Liver (tissue), 9 donors: Measurements from ENCODE around the gene ACP4. TPM values are rescaled to one million over a fixed set of nuclear protein-coding genes. Genes with fewer than 3 reads are reported as not detected.

ENCODE experiments used
- DNase-seq: peaks from one replicate; pipeline ENCODE4 v3.0.0-alpha.2; 2017; ENCODE audit warnings: low spot score
- H3K27ac ChIP-seq, 2 donors: one replicate each; pipeline ENCODE4 v1.7.0; 2013; ENCODE audit warnings: inconsistent platforms in 2 of 2, low read length in 2 of 2, control low read depth in 1 of 2, low read depth in 1 of 2, mild to moderate bottlenecking in 1 of 2
- H3K27me3 ChIP-seq, 4 donors: one replicate each; pipeline versions ENCODE4 v1.6.1 to v1.7.0; 2013; ENCODE audit warnings: low read length in 3 of 4, inconsistent platforms in 1 of 4, mild to moderate bottlenecking in 1 of 4, moderate library complexity in 1 of 4; ENCODE audit not compliant: control insufficient read depth in 4 of 4, insufficient read depth in 4 of 4
- H3K36me3 ChIP-seq, 4 donors: one replicate each; pipeline versions ENCODE4 v1.6.1 to v1.7.0; 2013; ENCODE audit warnings: low read length in 3 of 4, mild to moderate bottlenecking in 3 of 4, low read depth in 1 of 4, moderate library complexity in 1 of 4; ENCODE audit not compliant: control insufficient read depth in 4 of 4, insufficient read depth in 3 of 4
- H3K4me1 ChIP-seq, 4 donors: one replicate each; pipeline versions ENCODE4 v1.6.1 to v1.7.0; 2013; ENCODE audit warnings: low read length in 3 of 4, mild to moderate bottlenecking in 3 of 4, moderate library complexity in 1 of 4; ENCODE audit not compliant: control insufficient read depth in 4 of 4, insufficient read depth in 4 of 4
- H3K4me3 ChIP-seq, 3 donors: one replicate each; pipeline versions ENCODE4 v1.6.1 to v1.7.0; 2013; ENCODE audit warnings: low read length in 3 of 3, control low read depth in 1 of 3, low read depth in 1 of 3, mild to moderate bottlenecking in 1 of 3
- H3K9ac ChIP-seq, 2 donors: one replicate each; pipeline ENCODE4 v1.7.0; 2013; ENCODE audit warnings: low read length in 2 of 2, mild to moderate bottlenecking in 2 of 2, moderate library complexity in 2 of 2, control low read depth in 1 of 2, low read depth in 1 of 2
- H3K9me3 ChIP-seq, 4 donors: one replicate each; pipeline versions ENCODE4 v1.6.1 to v1.7.0; 2013; ENCODE audit warnings: low read length in 3 of 4; ENCODE audit not compliant: control insufficient read depth in 4 of 4
- ATF3 ChIP-seq: IDR thresholded peaks from 2 replicates; pipeline ENCODE4 v1.6.1; 2016; ENCODE audit warnings: antibody characterized with exemption
- EGR1 ChIP-seq, 2 donors: IDR thresholded peaks; 2 replicates each; pipeline ENCODE4 v1.6.1; 2016 to 2018; ENCODE audit warnings: antibody characterized with exemption in 2 of 2, low read depth in 2 of 2
- FOXA1 ChIP-seq: IDR thresholded peaks from 2 replicates; pipeline ENCODE4 v1.6.1; 2016; ENCODE audit warnings: antibody characterized with exemption
- FOXA2 ChIP-seq: IDR thresholded peaks from 2 replicates; pipeline ENCODE4 v1.6.1; 2016; ENCODE audit warnings: antibody characterized with exemption
- GABPA ChIP-seq, 2 donors: IDR thresholded peaks in 1 of 2; conservative IDR thresholded peaks in 1 of 2; 2 replicates each; pipeline ENCODE4 v1.6.1; 2016; ENCODE audit warnings: antibody characterized with exemption in 2 of 2, mild to moderate bottlenecking in 1 of 2, moderate library complexity in 1 of 2
- HNF4A ChIP-seq, 2 donors: conservative IDR thresholded peaks; 2 replicates each; pipeline ENCODE4 v1.6.1; 2016; ENCODE audit warnings: antibody characterized with exemption in 2 of 2, mild to moderate bottlenecking in 2 of 2
- HNF4G ChIP-seq: IDR thresholded peaks from 2 replicates; pipeline ENCODE4 v1.6.1; 2016; ENCODE audit warnings: antibody characterized with exemption
- JUND ChIP-seq, 2 donors: IDR thresholded peaks; 2 replicates each; pipeline ENCODE4 v1.6.1; 2016; ENCODE audit warnings: antibody characterized with exemption in 2 of 2
- MAX ChIP-seq: IDR thresholded peaks from 2 replicates; pipeline ENCODE4 v1.6.1; 2016; ENCODE audit warnings: antibody characterized with exemption
- NR2F2 ChIP-seq: IDR thresholded peaks from 2 replicates; pipeline ENCODE4 v1.6.1; 2016; ENCODE audit warnings: antibody characterized with exemption
- RAD21 ChIP-seq, 2 donors: IDR thresholded peaks; 2 replicates each; pipeline ENCODE4 v1.6.1; 2016; ENCODE audit warnings: antibody characterized with exemption in 2 of 2, mild to moderate bottlenecking in 2 of 2
- RXRA ChIP-seq, 2 donors: IDR thresholded peaks; 2 replicates each; pipeline ENCODE4 v1.6.1; 2017 to 2018; ENCODE audit warnings: antibody characterized with exemption in 2 of 2, mild to moderate bottlenecking in 1 of 2
- TAF1 ChIP-seq: conservative IDR thresholded peaks from 2 replicates; pipeline ENCODE4 v1.6.1; 2016; ENCODE audit warnings: antibody characterized with exemption, mild to moderate bottlenecking
- YY1 ChIP-seq: IDR thresholded peaks from 2 replicates; pipeline ENCODE4 v1.6.1; 2016; ENCODE audit warnings: antibody characterized with exemption, mild to moderate bottlenecking
- WGBS: extraction: QIAGEN DNeasy Blood & Tissue Kit; methylation state at CpG from one replicate; pipeline ENCODE4 v1.1.7; 2013; 5-methylcytosine and 5-hydroxymethylcytosine counted together
- polyA plus RNA-seq, 2 donors: library from polyadenylated mRNA; stranded (reverse) in 1 of 2; unstranded in 1 of 2; fragments of 200-250 nt in 1 of 2; fragments of >200 nt in 1 of 2; fragmentation: Nextera tagmentation in 1 of 2; extraction: Ambion mirVana in 1 of 2; gene quantifications; one replicate each; pipeline versions ENCODE4 v1.2.1 to v1.2.3, GENCODE V29; 2013 to 2015
- total RNA-seq, 2 donors: library from RNA; depleted of rRNA; stranded (reverse); fragments of >200 nt; gene quantifications; one replicate each; pipeline ENCODE4 v1.2.3, GENCODE V29; 2014
- TF ChIP-seq, protein P1 (sequence below): fragments of 150-350 bp; IDR thresholded peaks from 2 replicates; pipeline ENCODE4 v1.5.1; 2017; ENCODE audit warnings: improper control_type of control experiment, low read depth, low read length; ENCODE audit not compliant: missing input control
- TF ChIP-seq, protein P2 (sequence below): IDR thresholded peaks from 2 replicates; pipeline ENCODE4 v1.6.1; 2016; ENCODE audit warnings: antibody characterized with exemption
- TF ChIP-seq, protein P3 (sequence below): IDR thresholded peaks from 2 replicates; pipeline ENCODE4 v1.6.1; 2016; ENCODE audit warnings: antibody characterized with exemption, mild to moderate bottlenecking
- donor health status: healthy.
- donor health status: healthy.
- donor health status: healthy.
- donor health status: healthy.
- donor health status: healthy.

Gene ACP4
- total and polyA plus RNA-seq, 4 donors = 0.06 to 0.19 TPM; not detected in 2

GRCh38 chr19:50837300-50837699, 47.1 kb downstream of the ACP4 start:
- DNase-seq = no peak
- Histone ChIP-seq H3K4me3 (no peak overlapping the region), H3K27ac (no peak overlapping the region), H3K27me3 (no peaks in the 10 kb centered on the region), H3K36me3 (no peaks in the 10 kb centered on the region), H3K9me3 (no peaks in the 10 kb centered on the region), H3K9ac (no peak overlapping the region), H3K4me1 (peaks cover 0 to 11% (median 4%) of the 10 kb centered on the region in 4 donors)
- WGBS = 76% methylated on average over 10 of the region's 10 CpGs
- no peak for TF ChIP-seq NR2F2
- TF ChIP-seq, protein P1, sequence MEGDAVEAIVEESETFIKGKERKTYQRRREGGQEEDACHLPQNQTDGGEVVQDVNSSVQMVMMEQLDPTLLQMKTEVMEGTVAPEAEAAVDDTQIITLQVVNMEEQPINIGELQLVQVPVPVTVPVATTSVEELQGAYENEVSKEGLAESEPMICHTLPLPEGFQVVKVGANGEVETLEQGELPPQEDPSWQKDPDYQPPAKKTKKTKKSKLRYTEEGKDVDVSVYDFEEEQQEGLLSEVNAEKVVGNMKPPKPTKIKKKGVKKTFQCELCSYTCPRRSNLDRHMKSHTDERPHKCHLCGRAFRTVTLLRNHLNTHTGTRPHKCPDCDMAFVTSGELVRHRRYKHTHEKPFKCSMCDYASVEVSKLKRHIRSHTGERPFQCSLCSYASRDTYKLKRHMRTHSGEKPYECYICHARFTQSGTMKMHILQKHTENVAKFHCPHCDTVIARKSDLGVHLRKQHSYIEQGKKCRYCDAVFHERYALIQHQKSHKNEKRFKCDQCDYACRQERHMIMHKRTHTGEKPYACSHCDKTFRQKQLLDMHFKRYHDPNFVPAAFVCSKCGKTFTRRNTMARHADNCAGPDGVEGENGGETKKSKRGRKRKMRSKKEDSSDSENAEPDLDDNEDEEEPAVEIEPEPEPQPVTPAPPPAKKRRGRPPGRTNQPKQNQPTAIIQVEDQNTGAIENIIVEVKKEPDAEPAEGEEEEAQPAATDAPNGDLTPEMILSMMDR = no peak
- no peak for TF ChIP-seq FOXA1
- TF ChIP-seq FOXA2 = no peak
- TF ChIP-seq RXRA (IDR thresholded peaks at IDR 0.05) = no peak
- no peak for TF ChIP-seq EGR1 (IDR thresholded peaks at IDR 0.05; ENCODE audit: low read depth in 2 of 2)
- TF ChIP-seq, protein P2, sequence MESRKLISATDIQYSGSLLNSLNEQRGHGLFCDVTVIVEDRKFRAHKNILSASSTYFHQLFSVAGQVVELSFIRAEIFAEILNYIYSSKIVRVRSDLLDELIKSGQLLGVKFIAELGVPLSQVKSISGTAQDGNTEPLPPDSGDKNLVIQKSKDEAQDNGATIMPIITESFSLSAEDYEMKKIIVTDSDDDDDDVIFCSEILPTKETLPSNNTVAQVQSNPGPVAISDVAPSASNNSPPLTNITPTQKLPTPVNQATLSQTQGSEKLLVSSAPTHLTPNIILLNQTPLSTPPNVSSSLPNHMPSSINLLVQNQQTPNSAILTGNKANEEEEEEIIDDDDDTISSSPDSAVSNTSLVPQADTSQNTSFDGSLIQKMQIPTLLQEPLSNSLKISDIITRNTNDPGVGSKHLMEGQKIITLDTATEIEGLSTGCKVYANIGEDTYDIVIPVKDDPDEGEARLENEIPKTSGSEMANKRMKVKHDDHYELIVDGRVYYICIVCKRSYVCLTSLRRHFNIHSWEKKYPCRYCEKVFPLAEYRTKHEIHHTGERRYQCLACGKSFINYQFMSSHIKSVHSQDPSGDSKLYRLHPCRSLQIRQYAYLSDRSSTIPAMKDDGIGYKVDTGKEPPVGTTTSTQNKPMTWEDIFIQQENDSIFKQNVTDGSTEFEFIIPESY = no peak
- no peak for TF ChIP-seq JUND (IDR thresholded peaks at IDR 0.05)
- no peak for TF ChIP-seq YY1
- TF ChIP-seq RAD21 (IDR thresholded peaks at IDR 0.05) = no peak
- no peak for TF ChIP-seq HNF4A (conservative IDR thresholded peaks at IDR 0.05)
- TF ChIP-seq GABPA (IDR thresholded peaks at IDR 0.05 in 1 of 2, conservative IDR thresholded peaks at IDR 0.05 in 1 of 2) = no peak
- no peak for TF ChIP-seq HNF4G
- TF ChIP-seq, protein P3, sequence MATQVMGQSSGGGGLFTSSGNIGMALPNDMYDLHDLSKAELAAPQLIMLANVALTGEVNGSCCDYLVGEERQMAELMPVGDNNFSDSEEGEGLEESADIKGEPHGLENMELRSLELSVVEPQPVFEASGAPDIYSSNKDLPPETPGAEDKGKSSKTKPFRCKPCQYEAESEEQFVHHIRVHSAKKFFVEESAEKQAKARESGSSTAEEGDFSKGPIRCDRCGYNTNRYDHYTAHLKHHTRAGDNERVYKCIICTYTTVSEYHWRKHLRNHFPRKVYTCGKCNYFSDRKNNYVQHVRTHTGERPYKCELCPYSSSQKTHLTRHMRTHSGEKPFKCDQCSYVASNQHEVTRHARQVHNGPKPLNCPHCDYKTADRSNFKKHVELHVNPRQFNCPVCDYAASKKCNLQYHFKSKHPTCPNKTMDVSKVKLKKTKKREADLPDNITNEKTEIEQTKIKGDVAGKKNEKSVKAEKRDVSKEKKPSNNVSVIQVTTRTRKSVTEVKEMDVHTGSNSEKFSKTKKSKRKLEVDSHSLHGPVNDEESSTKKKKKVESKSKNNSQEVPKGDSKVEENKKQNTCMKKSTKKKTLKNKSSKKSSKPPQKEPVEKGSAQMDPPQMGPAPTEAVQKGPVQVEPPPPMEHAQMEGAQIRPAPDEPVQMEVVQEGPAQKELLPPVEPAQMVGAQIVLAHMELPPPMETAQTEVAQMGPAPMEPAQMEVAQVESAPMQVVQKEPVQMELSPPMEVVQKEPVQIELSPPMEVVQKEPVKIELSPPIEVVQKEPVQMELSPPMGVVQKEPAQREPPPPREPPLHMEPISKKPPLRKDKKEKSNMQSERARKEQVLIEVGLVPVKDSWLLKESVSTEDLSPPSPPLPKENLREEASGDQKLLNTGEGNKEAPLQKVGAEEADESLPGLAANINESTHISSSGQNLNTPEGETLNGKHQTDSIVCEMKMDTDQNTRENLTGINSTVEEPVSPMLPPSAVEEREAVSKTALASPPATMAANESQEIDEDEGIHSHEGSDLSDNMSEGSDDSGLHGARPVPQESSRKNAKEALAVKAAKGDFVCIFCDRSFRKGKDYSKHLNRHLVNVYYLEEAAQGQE = no peak
- TF ChIP-seq TAF1 = no peak
- no peak for TF ChIP-seq ATF3

DNA sequence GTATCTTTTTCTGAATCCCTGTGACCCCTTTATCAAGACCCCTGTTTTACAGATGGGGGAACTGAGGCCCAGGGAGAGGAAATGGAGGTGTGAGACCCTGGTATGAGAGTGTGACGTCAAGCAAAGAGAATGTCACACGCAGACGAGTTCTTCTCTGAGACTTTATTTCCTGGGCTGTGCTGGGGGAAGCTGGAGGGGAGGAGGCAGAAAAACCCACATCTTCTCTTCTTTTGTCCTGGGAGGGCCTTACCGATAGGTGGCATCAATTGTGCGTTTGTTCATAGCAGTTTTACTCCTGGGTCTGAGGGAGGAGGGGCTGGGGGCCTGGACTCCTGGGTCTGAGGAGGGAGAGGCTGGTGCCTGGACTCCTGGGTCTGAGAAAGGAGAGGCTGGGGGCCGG, 48.0 kb downstream of the ACP4 start:
- Histone ChIP-seq H3K27ac (no peak overlapping the region), H3K36me3 (no peaks in the 10 kb centered on the region), H3K9ac (no peak overlapping the region), H3K4me1 (peaks cover 0 to 11% (median 4%) of the 10 kb centered on the region in 4 donors), H3K9me3 (no peaks in the 10 kb centered on the region), H3K27me3 (no peaks in the 10 kb centered on the region), H3K4me3 (no peak overlapping the region)
- WGBS = 22% methylated on average over 6 of the region's 6 CpGs
- TF ChIP-seq, protein P1 = no peak
- TF ChIP-seq MAX (no peak), ATF3 (no peak), HNF4G (no peak), FOXA1 (no peak)
- DNase-seq = no peak
